SK-N-MC (cell line): Measurements from ENCODE around the gene AKAP6.

Experiments used
- EZH2 ChIP-seq: fragments of 200-600 bp; sonication (generic); IDR thresholded peaks from one replicate; pipeline ENCODE4 v1.6.1; 2017; ENCODE audit warnings: antibody characterized with exemption
- POLR2AphosphoS5 ChIP-seq: IDR thresholded peaks from 2 replicates; pipeline ENCODE4 v1.6.1; 2012; ENCODE audit warnings: mild to moderate bottlenecking, low read depth, low read length, borderline replicate concordance

DNA sequence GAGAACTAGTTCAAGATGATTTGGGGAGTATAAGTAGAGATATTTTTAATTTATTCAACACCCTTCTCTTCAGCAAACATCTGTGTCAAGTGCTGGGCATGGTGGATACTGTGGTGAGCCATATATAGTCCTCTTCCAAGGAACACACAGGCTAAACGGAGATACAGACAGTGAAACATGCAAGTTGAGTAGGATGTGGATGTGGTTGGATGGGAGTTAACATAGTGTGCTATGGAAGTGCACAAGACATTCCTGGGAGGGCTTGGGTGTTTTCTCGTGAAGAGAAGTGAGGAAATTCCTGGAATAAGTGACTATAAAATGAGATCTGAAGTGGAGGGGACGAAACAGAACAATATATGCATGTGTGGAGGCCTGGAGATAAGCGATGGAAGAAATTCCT is 428.5 kb downstream of the AKAP6 start:
- TF ChIP-seq EZH2 = no peak
- no peak for TF ChIP-seq POLR2AphosphoS5
